Stimulated activated CD4-positive, alpha-beta T cell treated with anti-CD3 and anti-CD28 coated beads, Interleukin-4, amount 100 ng/mL, for 48 hours (primary cell): ENCODE data around the gene AKAP8L.

Source experiments
- DNase-seq, 2 donors: peaks; one replicate each; pipeline ENCODE4 v3.0.0-alpha.2; 2020; ENCODE audit warnings: low read depth in 2 of 2

Gene AKAP8L

GRCh38 chr19:15449620-15450527 is 31.1 kb upstream of the AKAP8L start, which contains the start of gene WIZ:
Gene WIZ, minus strand, starts transcription at chr19:15449956. Its CDS starts 1,649 bp downstream, at chr19:15448307.
- peak; percentile 74 to 81 for DNase-seq

- DNase-seq = no peak
Measured at GRCh38 chr19:15448778-15449619, 30.2 kb upstream of the AKAP8L start.

GRCh38 chr19:15448044-15448777 is 29.4 kb upstream of the AKAP8L start:
- no peak for DNase-seq

- DNase-seq = no peak
Measured at GRCh38 chr19:15447057-15447456, 28.3 kb upstream of the AKAP8L start.

GRCh38 chr19:15445807-15446376 is 27.1 kb upstream of the AKAP8L start:
- no peak for DNase-seq

- DNase-seq = no peak
Measured at GRCh38 chr19:15445227-15445605, 26.4 kb upstream of the AKAP8L start.

- DNase-seq = no peak
Measured at GRCh38 chr19:15444505-15445226, 25.9 kb upstream of the AKAP8L start.

GRCh38 chr19:15443838-15444237 is 25.1 kb upstream of the AKAP8L start:
- no peak for DNase-seq

- DNase-seq = no peak
Measured at GRCh38 chr19:15443325-15443724, 24.5 kb upstream of the AKAP8L start.

GRCh38 chr19:15442142-15442920 is 23.5 kb upstream of the AKAP8L start:
- no peak for DNase-seq

- no peak for DNase-seq
Measured at GRCh38 chr19:15441317-15441716, 22.5 kb upstream of the AKAP8L start.

GRCh38 chr19:15439821-15440641 is 21.2 kb upstream of the AKAP8L start:
- DNase-seq = no peak

GRCh38 chr19:15439078-15439799 is 20.5 kb upstream of the AKAP8L start:
- no peak for DNase-seq

GRCh38 chr19:15438577-15438976 is 19.8 kb upstream of the AKAP8L start:
- no peak for DNase-seq

- no peak for DNase-seq
Measured at GRCh38 chr19:15438124-15438496, 19.3 kb upstream of the AKAP8L start.

- no peak for DNase-seq
Measured at GRCh38 chr19:15437355-15438123, 18.8 kb upstream of the AKAP8L start.

GRCh38 chr19:15436826-15437110 is 18.0 kb upstream of the AKAP8L start:
- no peak for DNase-seq
